GM12872 (cell line): ENCODE results near the gene GRIP1.

Experiments used
- TF ChIP-seq, protein P1 (sequence below): IDR thresholded peaks from 3 replicates; pipeline ENCODE4 v1.5.1; 2011; ENCODE audit warnings: low read depth, mild to moderate bottlenecking, low read length, moderate library complexity; ENCODE audit not compliant: insufficient read depth

The GRIP1 gene

DNA sequence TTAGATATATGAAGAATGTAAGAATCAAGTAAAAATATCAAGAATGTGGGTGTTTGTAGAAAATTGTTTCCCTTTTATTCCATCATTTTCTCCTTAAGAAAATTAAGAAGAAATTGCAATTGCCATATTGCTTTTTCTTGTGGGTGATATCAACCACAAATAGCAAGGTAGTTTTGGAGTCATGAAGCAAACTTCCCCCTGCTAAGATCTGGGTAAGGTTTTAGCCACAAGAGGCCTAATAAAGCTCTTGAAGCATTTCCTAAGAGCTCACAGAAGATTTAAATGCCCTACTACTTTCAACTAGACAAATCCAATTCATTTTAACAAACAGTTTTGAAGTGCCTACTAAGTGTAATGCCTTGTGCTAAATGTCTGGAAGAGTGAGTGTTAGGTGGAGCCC lies 2.6 kb downstream of the GRIP1 start:
- TF ChIP-seq, protein P1, sequence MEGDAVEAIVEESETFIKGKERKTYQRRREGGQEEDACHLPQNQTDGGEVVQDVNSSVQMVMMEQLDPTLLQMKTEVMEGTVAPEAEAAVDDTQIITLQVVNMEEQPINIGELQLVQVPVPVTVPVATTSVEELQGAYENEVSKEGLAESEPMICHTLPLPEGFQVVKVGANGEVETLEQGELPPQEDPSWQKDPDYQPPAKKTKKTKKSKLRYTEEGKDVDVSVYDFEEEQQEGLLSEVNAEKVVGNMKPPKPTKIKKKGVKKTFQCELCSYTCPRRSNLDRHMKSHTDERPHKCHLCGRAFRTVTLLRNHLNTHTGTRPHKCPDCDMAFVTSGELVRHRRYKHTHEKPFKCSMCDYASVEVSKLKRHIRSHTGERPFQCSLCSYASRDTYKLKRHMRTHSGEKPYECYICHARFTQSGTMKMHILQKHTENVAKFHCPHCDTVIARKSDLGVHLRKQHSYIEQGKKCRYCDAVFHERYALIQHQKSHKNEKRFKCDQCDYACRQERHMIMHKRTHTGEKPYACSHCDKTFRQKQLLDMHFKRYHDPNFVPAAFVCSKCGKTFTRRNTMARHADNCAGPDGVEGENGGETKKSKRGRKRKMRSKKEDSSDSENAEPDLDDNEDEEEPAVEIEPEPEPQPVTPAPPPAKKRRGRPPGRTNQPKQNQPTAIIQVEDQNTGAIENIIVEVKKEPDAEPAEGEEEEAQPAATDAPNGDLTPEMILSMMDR, result no peak

DNA sequence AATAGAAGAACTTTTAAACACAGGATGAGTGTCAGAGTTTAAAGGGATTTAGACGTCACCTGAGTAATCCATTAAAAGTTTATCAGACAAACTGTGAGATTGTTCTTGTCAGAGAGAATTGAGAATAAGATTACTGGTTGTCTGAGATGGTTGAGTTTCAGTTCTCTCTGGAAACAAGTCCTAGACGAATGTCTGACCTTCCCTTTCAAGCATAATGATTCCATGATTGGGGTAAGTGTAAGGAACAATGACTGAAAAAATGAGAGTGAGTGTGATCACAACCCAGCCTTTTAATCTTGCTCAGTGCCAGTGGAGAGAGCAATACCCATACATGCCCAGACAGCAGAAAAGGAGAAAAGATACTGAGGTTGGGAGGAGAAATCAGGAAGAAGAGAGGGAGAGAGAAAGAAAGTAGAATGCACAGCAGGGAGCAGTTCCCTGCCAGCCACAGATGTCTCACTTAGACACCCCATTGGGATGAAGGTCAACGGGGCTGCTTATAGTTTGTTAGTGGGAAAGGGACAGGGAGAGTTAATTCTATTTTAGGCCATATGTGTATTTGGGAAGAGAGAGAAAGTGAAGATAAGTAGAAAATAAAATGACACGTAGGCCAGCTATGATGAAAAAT lies 4.3 kb downstream of the GRIP1 start:
- TF ChIP-seq, protein P1, result no peak

DNA sequence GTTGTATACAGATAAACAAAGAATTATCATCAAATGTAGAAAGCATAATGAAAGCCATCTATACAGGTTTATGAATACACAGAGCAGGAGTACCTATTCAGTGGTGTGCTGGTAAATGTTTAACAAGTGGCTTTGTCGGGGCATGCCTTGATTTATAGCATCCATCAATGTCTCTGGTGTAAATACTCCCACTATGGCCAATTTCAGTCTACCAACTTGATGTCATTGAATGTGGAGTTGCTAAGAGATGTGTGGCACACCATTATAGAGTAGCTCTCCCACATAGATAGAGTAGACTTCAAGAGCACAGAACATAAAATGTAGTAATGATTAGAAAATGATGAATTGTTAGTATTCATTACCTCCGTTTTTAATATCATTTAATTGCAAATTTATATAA lies 9.3 kb downstream of the GRIP1 start:
- TF ChIP-seq, protein P1, result no peak

DNA sequence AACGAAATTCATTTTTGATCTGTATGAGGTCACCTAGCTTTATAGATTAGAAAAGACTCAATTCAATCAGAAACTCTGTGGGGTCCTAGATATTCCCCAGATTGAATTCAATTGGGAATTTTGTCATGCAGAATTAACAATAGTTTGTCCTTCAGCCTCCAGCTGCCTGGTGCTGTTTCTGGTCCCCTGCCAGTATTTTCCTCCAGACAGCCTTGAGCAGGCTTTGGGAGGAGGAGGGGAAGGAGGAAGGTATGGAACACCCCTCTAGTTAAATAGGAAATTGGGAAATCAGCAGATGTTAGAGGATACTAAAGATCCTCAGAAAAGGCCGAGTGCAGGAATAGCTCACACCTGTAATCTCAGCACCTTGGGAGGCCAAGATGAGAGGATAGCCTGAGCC lies 10.6 kb downstream of the GRIP1 start:
- TF ChIP-seq, protein P1, result no peak

DNA sequence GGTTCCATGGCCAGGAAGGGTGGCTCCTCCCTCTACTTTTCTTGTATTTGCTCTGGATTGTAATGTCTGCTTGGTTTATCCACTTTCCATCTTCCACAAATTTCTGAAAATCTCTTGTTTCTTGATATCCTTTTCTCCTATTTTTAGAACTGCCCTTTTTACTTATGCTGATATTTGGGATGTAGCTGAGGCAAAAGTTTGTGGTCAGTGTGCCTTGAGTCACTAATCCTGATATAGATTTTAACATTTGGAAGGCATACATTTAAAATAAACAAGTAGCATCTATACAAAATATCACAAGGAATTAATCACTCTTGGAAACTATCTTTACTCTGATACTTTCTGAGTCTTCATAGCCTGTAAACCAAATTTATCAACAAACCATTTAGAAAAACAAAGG lies 11.0 kb downstream of the GRIP1 start:
- TF ChIP-seq, protein P1, result no peak

DNA sequence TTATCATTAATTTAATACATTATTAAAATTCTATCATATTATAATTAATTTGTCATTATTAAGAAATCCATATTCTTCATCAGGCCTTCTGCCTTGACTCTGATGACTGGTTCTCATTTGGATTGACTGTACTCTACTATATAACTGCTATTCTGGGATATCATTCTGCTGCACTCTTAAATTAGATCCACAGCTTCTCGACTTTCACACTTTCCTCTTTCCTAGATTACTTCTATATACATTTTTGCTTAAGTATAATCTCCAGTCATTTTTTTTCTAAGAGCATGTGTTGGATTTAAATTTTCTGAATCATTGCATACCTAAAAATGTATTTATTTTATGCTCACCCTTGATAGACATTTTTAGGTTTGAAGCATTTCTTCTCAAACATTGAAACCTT lies 12.4 kb downstream of the GRIP1 start:
- TF ChIP-seq, protein P1, result no peak

DNA sequence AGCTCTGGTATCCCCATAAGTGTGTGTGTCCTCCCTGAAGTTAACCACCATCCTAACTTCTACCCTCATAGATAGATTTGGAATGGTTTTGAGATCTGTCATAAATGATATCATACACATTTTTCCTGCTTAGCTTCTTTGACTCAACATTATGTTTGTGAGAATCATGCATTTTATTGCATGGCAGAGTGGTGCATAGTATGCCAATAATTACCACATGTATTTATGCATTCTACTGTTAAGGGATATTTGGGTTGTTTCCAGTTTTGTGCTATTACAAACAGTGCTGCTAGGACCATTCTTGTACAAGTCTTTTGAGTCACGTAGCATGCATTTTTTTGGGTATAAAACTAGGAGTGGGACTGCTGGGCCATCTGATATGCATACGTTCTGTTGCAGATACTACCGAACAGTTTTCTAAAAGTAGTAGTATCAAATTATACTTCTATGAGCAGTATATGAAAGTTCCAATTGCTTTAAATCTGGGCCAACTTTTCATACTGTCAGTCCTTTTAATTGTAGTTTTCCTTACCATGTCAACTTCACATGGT lies 13.4 kb downstream of the GRIP1 start:
- TF ChIP-seq, protein P1, result no peak
